Endothelial cell (in vitro differentiated cells): ENCODE measurements around the gene DGUOK. TPM values are rescaled to one million over a fixed set of nuclear protein-coding genes. Genes with fewer than 3 reads are reported as not detected.
A peak's percentile ranks its signal among the peaks of the same experiment; 100 is the strongest.

Experiments used
- DNase-seq: peaks from one replicate; pipeline ENCODE4 v3.0.0; 2021; ENCODE audit warnings: low spot score
- H3K27ac Mint-ChIP-seq: one replicate; pipeline ENCODE4 v1.8.0; 2021; ENCODE audit warnings: mixed read lengths, inconsistent platforms; ENCODE audit not compliant: unreplicated experiment
- H3K27me3 Mint-ChIP-seq: one replicate; pipeline ENCODE4 v1.8.0; 2021; ENCODE audit warnings: mild to moderate bottlenecking, moderate library complexity, mixed read lengths, inconsistent platforms; ENCODE audit not compliant: unreplicated experiment
- H3K36me3 Mint-ChIP-seq: one replicate; pipeline ENCODE4 v1.8.0; 2021; ENCODE audit warnings: mild to moderate bottlenecking, low read depth, mixed read lengths, inconsistent platforms; ENCODE audit not compliant: unreplicated experiment
- H3K4me1 Mint-ChIP-seq: one replicate; pipeline ENCODE4 v1.8.0; 2021; ENCODE audit warnings: mild to moderate bottlenecking, mixed read lengths, inconsistent platforms; ENCODE audit not compliant: unreplicated experiment
- H3K4me3 Mint-ChIP-seq: one replicate; pipeline ENCODE4 v1.8.0; 2021; ENCODE audit warnings: mild to moderate bottlenecking, mixed read lengths, inconsistent platforms; ENCODE audit not compliant: unreplicated experiment
- H3K9me3 Mint-ChIP-seq: one replicate; pipeline ENCODE4 v1.8.0; 2021; ENCODE audit warnings: mixed read lengths, inconsistent platforms; ENCODE audit not compliant: unreplicated experiment
- total RNA-seq: library from RNA; stranded (reverse); fragmentation: NEBNext Ultra II Directional; extraction: Animal tissue kit (Norgen Biotek cat#: 25700); gene quantifications from one replicate; pipeline ENCODE4 v1.2.1, GENCODE V29; 2021; ENCODE audit not compliant: unreplicated experiment
- TF ChIP-seq, protein P1 (sequence below): fragments of 200-600 bp; sonication (generic); IDR thresholded peaks from one replicate; pipeline ENCODE4 v1.5.0; 2021; ENCODE audit warnings: antibody characterized with exemption; ENCODE audit not compliant: unreplicated experiment

The DGUOK gene
- total RNA-seq, 1 donor from 2014 or later, result 68.3 TPM

DNA sequence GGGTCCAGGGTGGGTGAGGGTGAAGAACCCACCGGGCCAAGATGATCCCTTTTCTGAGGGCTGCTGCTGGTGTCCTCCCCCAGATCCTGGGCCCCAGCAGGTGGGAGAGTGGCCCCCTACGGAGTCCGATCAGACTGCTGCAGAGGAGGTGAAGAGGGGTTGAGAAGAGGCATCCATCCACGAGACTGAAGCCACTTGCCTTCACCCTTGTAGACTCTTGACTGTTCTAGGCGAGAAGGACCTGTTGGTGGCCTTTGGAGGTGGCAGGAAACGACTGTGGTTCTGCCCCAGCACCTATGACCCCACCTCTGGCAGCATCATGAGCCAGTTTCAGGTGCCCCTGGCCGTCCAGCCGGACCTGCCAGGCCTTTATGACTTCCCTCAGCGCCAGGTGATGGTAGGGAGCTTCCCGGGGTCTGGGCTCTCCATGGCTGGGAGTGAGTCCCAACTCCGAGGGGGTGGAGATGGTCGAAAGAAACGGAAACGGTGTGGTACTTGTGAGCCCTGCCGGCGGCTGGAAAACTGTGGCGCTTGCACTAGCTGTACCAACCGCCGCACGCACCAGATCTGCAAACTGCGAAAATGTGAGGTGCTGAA, 59.5 kb downstream of the DGUOK start:
- Mint-ChIP-seq H3K27me3 (peaks cover 22% of the 10 kb centered on the region), H3K4me1 (peaks cover 43% of the 10 kb centered on the region), H3K9me3 (no peaks in the 10 kb centered on the region), H3K4me3 (peak overlapping the region; percentile 93), H3K27ac (no peak overlapping the region), H3K36me3 (peaks cover 25% of the 10 kb centered on the region)
- DNase-seq, result no peak
- TF ChIP-seq, protein P1, sequence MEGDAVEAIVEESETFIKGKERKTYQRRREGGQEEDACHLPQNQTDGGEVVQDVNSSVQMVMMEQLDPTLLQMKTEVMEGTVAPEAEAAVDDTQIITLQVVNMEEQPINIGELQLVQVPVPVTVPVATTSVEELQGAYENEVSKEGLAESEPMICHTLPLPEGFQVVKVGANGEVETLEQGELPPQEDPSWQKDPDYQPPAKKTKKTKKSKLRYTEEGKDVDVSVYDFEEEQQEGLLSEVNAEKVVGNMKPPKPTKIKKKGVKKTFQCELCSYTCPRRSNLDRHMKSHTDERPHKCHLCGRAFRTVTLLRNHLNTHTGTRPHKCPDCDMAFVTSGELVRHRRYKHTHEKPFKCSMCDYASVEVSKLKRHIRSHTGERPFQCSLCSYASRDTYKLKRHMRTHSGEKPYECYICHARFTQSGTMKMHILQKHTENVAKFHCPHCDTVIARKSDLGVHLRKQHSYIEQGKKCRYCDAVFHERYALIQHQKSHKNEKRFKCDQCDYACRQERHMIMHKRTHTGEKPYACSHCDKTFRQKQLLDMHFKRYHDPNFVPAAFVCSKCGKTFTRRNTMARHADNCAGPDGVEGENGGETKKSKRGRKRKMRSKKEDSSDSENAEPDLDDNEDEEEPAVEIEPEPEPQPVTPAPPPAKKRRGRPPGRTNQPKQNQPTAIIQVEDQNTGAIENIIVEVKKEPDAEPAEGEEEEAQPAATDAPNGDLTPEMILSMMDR, result no peak

DNA sequence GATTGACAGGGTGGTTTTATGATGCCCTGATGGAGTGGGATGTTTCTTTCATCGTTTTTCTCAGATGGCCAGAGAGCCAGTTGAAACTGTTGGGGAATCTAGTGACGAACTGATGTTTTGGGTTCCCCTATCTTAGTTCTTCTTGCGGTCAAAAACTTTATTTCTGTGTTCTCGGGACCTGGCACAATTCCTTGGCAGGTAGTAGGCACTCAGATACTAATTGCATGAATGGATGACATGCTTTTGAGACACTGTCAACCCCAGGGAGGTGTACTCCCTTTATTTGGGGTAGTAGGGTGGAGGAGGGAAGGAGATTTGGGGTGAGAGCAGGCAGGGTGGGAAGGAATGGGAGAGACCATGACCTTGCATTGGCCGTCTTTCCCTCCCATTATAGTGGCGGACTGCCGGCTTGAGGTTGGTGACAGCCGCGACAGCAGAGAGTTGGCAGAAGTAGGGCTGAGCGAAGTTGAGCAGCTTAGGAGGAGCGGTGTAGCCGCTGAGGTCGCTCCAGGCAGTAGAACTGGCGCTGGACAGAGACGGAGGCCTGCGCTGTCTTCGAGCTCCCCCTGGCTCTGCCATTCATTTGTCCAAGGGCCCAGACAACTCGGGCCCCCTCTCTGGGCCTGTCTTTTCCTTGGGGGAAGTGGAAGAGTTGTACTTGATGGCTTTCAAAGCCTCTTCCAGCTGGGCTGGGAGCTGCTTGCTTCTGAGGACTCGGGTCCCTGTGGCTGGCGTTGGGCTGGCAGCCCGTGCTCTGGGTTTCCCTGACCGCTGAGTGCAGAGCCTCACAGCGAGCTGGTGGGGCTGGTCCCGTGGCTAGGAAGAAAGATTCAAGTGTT, 60.6 kb downstream of the DGUOK start:
- H3K27ac Mint-ChIP-seq, result peak overlapping the region; percentile 20
- H3K36me3 Mint-ChIP-seq, result peaks cover 29% of the 10 kb centered on the region
- no peaks in the 10 kb centered on the region for H3K9me3 Mint-ChIP-seq
- H3K27me3 Mint-ChIP-seq, result peaks cover 20% of the 10 kb centered on the region
- peak overlapping the region; percentile 93 for H3K4me3 Mint-ChIP-seq
- peaks cover 35% of the 10 kb centered on the region for H3K4me1 Mint-ChIP-seq
- no peak for DNase-seq
- TF ChIP-seq, protein P1, result no peak

DNA sequence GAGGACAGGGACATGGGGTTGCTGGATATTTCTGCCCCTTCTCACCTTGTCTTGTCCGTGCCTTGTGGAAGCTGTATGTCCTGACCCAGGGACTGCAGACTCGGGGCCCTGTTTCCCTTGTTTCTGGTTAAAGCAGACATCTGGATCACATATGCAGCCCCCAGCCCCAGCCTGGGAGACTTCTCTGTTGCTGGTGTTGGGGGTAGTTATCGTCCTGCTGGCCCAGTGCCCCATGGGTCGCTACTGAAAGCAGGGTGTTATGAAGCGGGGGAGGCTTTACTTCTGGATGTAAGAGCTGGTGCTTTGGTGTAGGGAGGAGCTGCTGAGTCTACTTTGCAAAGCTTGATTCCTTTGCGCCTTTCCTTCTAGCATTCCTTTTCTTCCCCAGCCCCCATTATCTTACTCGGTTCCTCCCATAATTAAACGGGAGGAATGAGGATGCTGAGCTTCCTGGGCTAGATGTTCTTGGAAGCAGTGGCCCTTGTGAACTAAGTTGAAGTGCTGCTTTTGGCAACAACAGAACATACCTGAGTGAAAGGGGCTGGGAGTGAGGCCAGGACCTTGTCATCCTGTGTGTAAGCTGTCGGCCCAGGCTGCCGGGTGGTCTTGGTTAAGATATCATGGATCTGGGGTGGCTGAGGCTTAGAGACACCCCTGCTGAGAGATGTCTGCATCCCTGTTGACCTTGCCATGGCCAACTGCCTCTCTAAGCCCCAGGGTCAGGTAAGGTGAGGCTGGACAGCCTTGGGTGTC, 61.4 kb downstream of the DGUOK start:
- H3K4me1 Mint-ChIP-seq, result peaks cover 35% of the 10 kb centered on the region
- no peaks in the 10 kb centered on the region for H3K9me3 Mint-ChIP-seq
- peaks cover 30% of the 10 kb centered on the region for H3K36me3 Mint-ChIP-seq
- H3K4me3 Mint-ChIP-seq, result peak overlapping the region; percentile 93
- H3K27me3 Mint-ChIP-seq, result peaks cover 20% of the 10 kb centered on the region
- no peak overlapping the region for H3K27ac Mint-ChIP-seq
- no peak for DNase-seq
- TF ChIP-seq, protein P1, result no peak

DNA sequence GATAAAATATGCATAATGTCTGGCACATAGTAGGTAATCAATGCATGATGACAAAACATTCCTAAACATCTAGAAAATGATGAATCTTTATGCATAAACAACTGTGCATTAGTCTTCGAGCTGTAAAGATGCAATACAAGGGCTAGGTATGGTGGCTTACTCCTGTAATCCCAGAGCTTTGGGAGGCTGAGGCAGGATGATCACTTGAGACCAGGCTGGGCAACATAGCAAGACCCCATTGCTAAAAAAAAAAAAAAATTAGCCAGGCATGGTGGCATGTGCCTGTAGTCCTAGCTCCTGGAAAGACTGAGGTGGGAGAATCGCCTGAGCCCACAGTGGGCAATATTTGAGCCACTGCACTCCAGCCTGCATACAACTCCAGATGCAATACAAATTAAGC, 63.3 kb downstream of the DGUOK start:
- peaks cover 36% of the 10 kb centered on the region for H3K36me3 Mint-ChIP-seq

More for the DNA sequence above, 63.3 kb downstream of the DGUOK start:
- TF ChIP-seq, protein P1, result no peak
- Mint-ChIP-seq H3K4me1 (peaks cover 33% of the 10 kb centered on the region), H3K27me3 (peaks cover 15% of the 10 kb centered on the region), H3K4me3 (no peak overlapping the region), H3K27ac (no peak overlapping the region), H3K9me3 (no peaks in the 10 kb centered on the region)
- DNase-seq, result no peak
